Jurkat, Clone E6-1 (cell line): ENCODE measurements around the gene TMBIM4. TPM values are rescaled to one million over a fixed set of nuclear protein-coding genes. Genes with fewer than 3 reads are reported as not detected.
"Not testable (repeated sequence)": the region's sequence is repeated elsewhere in the genome, so short reads cannot be mapped to it uniquely, and the experiment has no call there.

ENCODE experiments used
- DNase-seq: peaks from one replicate; pipeline ENCODE4 v3.0.0-alpha.2; 2011; ENCODE audit warnings: low read depth, low spot score
- H3K4me3 ChIP-seq: 2 replicates; pipeline ENCODE4 v1.5.1; 2011; ENCODE audit warnings: mild to moderate bottlenecking, low read length, control low read depth, moderate library complexity
- polyA plus RNA-seq: library from polyadenylated mRNA; unstranded; fragments of >200 nt; gene quantifications from one replicate; pipeline ENCODE4 v1.2.1, GENCODE V29; 2012; ENCODE audit warnings: missing spikeins; ENCODE audit not compliant: insufficient read length, insufficient read depth

Gene TMBIM4, protein sequence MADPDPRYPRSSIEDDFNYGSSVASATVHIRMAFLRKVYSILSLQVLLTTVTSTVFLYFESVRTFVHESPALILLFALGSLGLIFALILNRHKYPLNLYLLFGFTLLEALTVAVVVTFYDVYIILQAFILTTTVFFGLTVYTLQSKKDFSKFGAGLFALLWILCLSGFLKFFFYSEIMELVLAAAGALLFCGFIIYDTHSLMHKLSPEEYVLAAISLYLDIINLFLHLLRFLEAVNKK
- polyA plus RNA-seq = 28.9 TPM

DNA sequence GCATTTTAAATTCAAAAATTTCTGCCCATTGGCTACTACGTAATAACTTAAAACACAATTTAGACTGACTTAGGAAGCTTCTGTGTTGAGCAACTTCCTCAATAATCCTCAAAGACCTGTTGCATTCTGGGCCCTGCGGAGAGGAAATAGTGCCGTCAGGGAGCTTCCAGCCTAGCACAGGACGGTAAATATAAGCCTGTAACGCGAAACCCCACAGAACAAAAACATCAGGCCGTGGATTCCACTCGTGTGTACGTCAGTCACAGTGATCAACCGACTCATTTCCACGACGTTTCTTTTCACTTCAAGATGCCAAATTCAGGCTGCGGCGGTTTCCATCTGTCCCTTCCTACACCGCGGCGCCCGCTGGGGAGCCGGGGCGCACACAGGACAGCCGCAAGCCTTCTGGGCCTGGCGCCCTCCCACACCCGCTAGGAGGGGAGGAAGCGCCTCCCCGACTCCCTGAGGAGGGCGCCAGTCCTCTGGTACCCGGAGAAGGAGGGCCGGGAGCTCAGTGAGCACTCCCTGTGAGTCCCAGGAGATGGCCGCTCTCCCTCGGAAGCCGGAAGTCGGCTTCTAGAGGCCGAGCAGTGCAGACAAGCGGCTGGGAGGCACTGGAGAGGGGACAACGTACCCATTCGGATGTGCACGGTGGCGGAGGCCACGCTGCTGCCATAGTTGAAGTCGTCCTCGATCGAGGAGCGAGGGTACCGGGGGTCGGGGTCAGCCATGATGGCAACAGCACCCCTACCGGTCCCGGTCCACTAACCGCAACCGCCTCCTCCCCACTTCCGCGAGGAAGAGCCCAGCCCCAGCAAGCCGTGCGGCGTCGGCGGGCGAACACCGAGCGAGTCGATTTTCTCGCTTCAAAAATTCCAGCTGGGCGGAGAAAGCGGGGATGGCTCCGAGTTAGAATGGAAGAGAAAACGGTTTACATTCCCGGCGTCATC, at the start of gene TMBIM4:
TSS of gene TMBIM4 (minus strand) at position 776 of the 950 bp plus-strand sequence. CDS start at position 731, 45 bp downstream.
- DNase-seq = peak; percentile 82

GRCh38 chr12:66217342-66217917, 47.6 kb upstream of the TMBIM4 start:
- H3K4me3 ChIP-seq = no peak overlapping the region
- DNase-seq = no peak

More for the DNA sequence above, at the start of gene TMBIM4:
- H3K4me3 ChIP-seq = peak within 1 kb of the TSS; percentile 83

- H3K4me3 ChIP-seq, DNase-seq: not testable (repeated sequence)
These were observed 43.2 kb upstream of the TMBIM4 start for GRCh38 chr12:66213011-66213410.

DNA sequence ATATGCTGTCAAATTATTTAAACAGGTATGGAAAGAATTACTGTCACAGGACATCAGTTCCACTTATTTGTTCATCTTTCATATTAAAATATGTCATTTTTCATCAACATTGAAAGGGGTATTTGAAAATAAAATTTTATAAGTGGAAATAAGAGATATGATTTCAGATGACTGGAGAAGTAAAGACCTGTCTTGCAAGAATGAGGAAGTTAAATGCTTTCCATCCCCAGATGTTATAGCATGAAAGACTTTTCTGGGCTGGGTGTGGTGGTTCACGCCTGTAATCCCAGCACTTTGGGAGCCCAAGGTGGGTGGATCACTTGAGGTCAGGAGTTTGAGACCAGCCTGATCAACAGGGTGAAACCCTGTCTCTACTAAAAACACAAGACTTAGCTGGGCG, 41.8 kb upstream of the TMBIM4 start:
- not testable (repeated sequence) for DNase-seq, H3K4me3 ChIP-seq

- no peak overlapping the region for H3K4me3 ChIP-seq
- no peak for DNase-seq
These were observed 41.0 kb upstream of the TMBIM4 start for GRCh38 chr12:66210840-66211239.

DNA sequence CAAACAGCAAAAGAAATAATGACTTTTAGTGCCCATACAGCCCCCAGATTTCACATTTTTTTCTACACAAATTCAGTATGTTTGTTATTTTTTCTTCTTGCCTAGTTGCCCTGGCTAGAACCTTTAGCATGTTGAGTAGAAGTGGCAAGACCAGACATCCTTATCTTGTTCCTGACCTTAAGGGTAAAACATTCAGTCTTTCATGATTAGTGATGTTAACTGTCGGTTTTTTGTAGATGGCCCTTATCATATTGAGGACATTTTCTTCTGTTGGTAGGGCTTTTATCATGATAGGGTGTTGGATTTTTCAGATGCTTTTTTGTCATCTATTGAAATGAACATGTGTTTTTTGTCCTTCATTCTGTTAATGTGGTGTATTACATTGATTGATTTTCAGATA, 36.3 kb upstream of the TMBIM4 start:
- DNase-seq = no peak
- H3K4me3 ChIP-seq = no peak overlapping the region

DNA sequence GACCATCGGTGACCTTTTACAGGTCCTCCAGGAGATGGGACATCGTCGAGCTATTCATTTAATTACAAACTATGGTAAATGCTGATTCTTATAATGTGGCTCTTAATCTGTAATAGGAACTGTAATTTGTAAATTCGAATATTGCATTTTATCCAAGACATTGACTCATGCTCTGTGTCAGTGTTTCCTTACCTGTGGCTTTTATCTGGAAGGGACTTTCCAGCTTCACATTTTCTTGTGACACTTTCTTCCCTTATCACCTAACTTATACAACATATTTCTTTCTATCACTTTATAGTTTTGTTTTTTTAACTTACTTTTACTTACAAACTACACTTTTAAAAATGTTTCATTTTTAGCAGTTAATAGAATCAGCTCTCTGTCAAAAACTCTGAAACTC, 34.0 kb upstream of the TMBIM4 start:
- no peak overlapping the region for H3K4me3 ChIP-seq
- DNase-seq = no peak

DNA sequence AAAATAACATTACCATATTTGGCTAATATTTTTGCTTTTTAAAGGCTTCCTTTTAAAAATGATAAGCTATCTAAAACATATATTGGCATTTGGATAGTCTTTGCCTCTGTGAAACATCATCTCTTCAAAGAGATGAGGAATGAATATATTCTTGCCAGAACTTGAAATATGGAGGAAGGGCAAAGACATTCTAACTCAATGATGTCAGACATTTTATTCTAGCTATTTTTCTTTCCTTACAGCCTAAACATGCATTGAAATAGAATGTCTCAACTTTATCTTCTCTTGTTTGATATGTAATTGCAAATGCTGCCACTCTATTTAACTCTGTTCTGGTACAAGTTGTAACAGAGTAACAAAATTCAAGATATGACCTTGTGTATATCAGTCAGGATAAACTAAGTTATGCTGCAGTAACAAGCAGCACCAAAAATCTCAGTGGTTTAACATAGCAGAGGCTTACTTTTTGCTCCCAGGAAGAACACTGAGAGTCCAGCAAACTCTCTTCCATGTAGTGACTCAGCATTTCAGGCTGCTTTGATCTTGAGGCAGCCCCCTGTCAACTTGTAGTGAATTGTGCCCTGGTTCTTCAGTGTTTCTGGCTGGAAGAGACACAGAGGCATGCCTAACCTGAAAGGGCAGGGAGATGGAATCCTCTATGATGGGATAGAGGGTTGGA, 30.2 kb upstream of the TMBIM4 start:
- no peak for DNase-seq
- H3K4me3 ChIP-seq = no peak overlapping the region

- no peak overlapping the region for H3K4me3 ChIP-seq
- DNase-seq = no peak
These were observed 29.3 kb upstream of the TMBIM4 start for GRCh38 chr12:66199141-66199540.

- no peak for DNase-seq
- H3K4me3 ChIP-seq = no peak overlapping the region
These were observed 27.7 kb upstream of the TMBIM4 start for GRCh38 chr12:66197495-66197921.

DNA sequence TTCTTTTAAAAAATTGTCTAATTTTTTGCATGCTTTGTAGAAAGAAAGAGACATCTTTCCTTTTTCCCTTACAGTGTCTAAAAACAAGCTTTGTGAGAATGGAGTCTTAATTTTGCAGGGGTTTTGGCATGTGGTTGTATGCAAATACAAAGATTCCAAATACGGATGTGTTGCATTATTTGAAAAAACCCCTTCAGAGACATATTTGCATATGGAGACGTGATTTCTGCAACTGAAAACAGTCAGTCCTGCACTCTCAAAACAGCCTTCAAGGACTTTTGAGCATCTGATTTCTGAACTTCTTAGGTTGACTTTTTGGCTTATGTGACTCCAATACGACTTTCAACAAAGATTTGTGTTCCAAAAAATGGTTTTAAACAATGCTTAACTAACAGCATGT, 27.0 kb upstream of the TMBIM4 start:
- H3K4me3 ChIP-seq = no peak overlapping the region
- DNase-seq = no peak

DNA sequence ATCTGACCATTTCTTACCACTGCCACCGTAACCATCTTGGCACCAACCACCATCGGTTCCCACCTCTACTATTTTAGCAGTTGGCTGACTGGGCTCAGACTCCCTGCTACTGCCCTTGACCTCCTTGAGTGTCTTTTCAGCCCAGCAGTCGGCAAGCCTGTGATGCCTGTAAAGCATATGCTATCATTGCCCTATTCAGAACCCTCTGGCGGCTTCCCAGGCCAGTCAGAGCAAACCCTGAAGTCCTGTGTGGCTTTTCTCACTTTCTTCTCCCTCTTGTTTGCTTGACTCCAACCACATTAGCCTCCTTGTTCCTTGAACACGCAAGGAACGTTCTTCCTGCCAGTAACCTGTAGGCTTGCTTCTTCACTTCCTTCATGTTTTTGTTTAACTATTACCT, 25.4 kb upstream of the TMBIM4 start:
- DNase-seq = no peak
- H3K4me3 ChIP-seq = no peak overlapping the region

DNA sequence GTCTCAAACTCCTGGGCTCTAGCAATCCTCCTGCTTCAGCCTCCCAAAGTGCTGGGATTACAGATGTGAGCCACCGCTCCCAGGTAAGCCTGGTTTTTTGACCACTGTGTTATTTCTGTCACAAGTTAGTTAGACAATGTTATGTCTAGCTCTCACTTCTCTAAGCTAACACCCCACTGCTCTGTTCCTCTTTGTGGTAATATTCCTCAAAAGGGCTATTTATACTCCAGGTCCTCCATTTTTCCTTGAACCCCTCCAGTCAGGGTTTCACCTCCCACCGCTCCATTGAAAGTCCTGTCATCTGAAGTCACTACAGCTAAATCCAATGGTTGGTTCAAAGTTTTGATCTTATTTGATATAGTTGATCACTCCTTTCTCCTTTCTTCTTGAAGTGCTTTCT, 24.3 kb upstream of the TMBIM4 start:
- no peak for DNase-seq
- no peak overlapping the region for H3K4me3 ChIP-seq

GRCh38 chr12:66191547-66192126, 21.8 kb upstream of the TMBIM4 start:
- DNase-seq = no peak
- no peak overlapping the region for H3K4me3 ChIP-seq

DNA sequence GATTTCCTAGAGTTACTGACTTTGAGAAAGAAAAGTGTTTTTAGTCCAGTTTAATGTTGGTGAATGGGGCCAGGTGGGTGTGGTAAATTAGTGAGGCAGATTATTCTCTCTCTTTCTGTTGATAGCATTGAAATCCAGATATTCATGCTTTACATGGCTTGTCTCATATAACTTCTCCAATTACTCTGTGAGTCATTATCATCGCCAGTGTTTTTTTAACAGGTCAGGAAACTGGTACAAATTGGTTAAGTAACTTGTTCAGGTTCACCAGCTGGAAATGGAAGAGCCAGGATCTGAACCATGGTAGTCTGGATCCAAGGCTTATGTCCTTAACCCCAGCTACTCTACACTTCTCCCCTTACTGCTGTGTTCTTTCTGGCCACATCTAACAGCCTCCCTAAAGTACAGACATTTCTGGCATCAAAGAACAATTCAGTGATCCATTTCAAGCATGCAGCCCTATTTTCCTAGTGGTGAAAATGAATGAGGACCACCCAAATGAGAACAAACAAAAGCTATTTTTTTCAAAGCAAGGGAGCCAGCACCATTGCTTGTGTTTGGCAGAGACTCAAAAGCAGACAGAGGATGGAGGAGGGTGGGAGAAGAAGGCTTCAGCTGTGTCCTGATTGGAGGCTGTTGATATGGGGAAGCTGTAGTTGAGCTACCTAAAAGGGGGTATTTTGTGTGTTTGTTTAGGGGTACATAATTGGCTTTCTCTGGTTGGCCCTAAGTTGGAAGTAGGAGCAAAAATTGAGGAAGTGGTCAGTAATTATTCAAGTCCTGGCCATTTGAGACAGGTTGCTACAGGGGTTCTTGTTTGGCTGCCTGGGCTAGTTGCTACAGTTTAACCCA, 20.9 kb upstream of the TMBIM4 start:
- DNase-seq = no peak
- H3K4me3 ChIP-seq = no peak overlapping the region

GRCh38 chr12:66189889-66190288, 20.1 kb upstream of the TMBIM4 start:
- DNase-seq = no peak
- no peak overlapping the region for H3K4me3 ChIP-seq

DNA sequence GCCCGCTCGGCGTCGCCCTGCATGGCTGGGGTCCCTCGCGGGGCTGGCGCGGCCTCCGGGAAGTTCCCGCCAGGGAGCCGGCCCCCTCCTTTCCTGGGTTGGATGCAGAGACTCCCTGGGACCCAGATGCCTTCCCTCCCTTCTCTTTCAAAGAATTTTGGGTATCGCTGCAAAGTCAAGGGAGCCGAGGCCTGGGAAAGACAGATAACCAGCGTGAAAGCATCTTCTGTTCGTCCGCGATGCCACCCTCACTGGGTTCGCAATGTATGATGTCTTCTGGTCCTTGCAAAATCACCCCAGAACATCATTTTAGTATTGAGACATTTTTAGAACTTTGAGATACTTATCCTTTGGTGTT, 19.7 kb upstream of the TMBIM4 start:
- H3K4me3 ChIP-seq = no peak overlapping the region
- no peak for DNase-seq
